GM21423 (cell line): ENCODE data around the gene PKDREJ.
A peak's percentile ranks its signal among the peaks of the same experiment; 100 is the strongest.

Source experiments
- ATAC-seq: cut with Tn5 transposase; IDR thresholded peaks from one replicate; pipeline ENCODE4 v1.9.1; 2021; ENCODE audit warnings: mild to moderate bottlenecking, moderate library complexity; ENCODE audit not compliant: unreplicated experiment

Gene PKDREJ

DNA sequence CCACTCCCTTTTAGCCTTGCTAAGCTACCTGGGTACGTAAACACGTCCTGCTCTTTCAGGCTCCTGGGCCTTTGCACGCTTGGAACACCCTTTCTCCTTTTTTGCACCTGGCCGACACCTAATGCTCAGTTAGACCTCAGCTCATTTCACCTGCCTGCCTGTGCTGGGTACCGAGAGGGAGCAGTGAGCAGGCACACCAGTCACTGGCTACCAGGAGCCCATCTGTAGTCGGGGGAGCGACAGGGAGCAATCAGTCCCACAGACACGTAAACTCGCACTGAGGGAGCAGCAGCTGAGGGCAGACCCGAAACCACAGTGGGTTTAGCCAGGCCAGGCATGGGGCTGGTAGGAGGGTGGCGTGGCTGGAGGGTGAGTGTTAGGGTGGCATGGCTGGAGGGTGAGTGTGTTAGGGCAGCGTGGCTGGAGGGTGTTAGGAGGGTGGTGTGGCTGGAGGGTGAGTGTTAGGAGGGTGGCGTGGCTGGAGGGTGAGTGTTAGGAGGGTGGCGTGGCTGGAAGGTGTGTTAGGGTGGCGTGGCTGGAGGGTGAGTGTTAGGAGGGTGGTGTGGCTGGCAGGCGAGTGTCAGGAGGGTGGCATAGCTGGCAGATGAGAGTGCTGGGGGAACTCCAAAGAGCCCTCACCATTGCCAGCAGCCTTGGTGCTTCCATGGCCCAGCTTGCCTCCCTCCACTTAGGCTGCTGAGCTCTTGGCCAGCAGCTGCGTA, 27.1 kb upstream of the PKDREJ start:
- ATAC-seq = no peak

DNA sequence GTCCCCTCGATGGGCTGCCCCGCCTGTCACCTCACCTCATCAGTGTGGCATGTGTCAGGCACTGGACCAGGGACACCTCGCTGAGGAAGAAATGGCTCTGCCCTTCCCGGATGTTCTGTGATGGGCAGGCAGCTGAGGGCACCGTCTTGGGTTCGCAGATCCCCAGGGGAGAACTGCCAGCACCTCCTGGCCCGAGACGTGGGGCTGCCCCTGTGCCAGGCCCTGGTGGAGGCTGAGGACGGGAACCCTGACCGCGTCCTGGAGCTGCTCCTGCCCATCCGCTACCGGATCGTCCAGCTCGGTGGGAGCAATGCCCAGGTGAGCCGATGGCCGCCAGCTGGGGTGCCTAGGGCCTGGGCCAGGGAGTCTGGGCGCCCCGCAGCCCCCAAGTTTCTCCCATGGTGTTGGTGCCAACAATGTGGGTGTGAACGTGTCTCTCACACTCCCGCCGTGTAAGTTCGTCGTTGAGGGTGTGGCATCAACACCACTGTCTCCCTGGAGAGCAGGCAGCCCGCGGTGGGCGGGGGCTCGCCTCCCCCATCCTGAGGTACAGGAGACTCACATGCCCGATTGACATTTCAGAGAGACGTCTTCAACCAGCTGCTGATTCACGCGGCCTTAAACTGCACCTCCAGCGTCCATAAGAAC, 26.2 kb upstream of the PKDREJ start:
- no peak for ATAC-seq

DNA sequence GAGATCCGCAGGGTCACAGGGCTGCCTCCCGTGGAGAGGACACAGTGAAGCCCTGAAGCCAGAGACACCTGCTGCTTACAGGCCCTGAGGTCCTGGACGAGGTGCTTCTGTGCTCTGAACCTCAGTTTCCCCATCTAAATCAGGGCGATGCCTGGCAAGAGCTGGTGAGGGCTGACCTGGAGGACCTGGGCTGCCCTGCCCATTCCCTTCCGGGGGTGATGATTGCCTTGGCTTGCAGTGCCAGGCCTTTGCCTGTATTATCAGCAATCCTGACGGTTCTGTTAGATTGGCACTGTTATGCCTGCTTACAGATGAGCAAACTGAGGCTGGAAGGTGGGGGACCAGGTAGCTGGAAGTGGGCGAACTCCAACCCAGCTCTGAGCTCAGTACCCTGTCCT, 25.7 kb upstream of the PKDREJ start:
- no peak for ATAC-seq

DNA sequence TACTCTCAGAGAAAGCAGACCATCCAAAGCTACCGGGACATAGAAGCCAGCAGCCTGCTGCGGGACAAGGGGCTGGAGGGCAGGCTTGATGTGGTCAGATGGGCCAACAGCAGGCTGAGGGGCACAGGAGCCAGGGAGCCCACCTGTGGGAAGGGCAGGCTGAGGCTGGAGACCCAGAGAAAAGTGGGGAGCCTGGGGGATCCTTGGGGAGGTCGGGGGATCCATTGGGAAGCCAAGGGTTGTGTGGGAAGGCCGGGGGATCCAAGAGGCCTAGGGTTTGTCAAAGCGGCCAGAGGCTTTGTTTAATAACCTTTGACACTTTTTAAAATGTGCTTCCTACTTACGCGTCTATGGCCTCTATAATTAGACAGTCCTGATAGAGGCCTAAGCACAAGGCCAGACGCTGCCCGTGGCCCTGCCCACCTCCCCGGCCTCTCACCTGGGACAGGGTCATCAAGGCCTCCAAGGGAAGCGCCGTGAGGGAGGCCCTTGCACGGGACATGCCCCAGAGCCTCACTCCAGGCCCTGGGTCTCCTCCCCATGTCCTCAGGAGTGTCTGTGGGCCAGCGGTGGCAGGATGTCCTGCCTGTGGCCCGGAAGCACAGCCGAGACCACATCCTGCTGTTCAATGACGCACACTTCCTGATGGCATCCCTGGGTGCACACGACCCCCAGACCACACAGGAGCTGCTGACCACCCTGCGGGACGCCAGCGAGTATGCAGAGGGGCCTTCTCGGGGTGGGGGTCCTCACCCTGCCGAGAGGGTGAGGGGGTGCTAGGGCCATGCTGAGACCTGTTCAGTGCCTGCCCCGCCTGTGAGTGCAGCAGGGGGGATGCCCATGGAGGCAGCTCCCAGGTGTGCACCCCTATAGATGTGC, 25.0 kb upstream of the PKDREJ start:
- peak; percentile 74 for ATAC-seq

DNA sequence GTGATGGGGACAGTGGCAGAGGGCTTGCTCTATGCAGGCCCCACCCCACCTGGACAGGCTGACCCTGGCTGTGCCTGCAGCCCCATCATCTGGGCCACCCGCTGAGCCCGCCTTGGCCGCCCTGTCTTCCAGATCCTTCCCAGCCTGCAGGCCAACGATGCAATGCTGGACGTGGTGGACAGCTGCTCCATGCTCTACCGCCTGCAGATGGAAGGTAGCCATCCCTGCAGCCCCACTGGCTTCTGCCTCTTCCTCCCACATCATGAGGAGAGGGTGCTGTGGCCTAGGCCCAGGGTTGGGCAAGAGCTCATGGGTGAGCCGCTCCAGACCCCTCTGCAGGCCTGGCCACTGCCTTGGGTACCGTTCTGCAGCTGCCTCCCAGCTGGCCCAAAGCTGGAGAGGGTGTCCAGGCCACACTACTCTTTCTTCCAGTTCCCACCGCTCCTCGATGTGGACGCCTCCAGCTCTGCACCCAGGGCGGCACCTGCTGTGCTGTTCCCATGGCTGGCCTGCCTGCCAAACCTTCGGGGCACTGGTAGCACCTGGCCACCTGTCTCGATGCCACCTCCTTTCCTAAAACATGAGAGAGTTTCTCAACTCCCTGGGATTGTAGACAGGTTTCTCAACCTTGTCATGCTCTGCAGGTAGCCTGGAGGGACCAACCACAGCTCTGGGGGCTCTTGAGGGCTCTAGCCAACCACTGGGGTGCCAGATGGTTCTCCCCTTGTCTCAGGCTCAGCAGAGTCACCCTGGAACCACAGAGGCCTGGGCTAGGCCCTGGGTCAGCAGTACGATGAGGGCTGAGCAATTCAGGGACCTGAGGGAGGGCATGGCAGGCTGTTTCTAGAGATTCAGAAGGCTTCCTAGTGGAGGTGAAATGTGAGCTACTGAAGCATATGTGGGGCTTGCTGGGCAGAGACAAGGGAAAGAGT, 24.1 kb upstream of the PKDREJ start:
- no peak for ATAC-seq

DNA sequence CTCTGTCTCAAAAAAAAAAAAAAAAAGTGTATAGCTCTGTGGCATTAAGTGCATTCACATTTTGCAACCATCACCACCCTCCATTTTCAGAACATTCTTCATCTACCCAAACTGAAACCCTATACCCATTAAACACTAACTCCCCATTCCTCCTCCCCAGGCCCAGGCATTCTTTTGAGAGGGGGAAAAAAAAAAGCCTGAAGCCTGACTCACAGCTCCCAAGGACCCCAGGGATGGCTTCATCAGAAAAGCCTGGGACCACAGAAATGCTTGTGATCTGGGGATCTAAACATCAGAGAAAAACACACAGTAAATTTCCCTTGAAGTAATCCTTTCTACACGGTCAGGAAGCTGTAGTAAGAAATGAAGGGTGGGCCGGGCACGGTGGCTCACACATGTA, 22.9 kb upstream of the PKDREJ start:
- no peak for ATAC-seq

DNA sequence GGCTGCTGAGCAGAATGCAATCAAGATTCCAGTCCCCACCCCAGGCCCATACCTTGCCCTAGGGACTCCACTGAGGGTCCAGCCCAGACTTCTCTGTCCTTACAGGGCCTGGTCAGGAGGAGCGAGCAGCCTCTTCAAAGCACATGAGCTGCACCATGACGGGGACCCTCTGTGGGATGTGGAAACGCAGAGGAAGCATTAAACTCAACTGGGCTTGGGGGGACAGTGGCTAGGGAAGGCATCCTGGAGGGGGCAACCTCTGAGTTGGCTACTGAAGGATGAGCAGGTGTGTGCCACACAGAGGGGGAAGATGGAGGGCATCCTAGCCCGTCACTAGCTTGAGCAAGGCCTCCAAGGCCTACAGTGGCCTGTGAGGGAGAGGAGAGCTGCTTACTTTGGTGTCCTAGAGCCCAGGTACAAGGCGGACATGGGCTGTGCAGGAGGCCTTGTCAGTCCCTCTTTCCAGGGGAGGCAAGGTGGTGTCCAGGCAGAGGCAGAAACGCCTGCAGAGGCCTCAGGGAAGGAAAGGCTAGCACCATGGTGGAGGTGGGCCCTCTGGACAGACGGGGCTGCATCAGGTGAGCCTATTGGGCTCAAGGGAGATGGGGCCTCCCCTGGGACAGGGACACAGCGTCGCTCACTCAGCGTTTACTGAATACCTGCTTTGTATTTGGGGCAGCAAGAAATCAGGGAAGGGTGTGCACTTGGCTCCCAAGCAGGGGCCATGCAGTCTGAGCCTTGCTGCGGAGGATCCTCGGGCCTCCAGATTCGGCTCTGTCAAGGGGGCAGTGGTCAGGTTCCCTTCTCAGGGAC, 18.9 kb upstream of the PKDREJ start:
- no peak for ATAC-seq

DNA sequence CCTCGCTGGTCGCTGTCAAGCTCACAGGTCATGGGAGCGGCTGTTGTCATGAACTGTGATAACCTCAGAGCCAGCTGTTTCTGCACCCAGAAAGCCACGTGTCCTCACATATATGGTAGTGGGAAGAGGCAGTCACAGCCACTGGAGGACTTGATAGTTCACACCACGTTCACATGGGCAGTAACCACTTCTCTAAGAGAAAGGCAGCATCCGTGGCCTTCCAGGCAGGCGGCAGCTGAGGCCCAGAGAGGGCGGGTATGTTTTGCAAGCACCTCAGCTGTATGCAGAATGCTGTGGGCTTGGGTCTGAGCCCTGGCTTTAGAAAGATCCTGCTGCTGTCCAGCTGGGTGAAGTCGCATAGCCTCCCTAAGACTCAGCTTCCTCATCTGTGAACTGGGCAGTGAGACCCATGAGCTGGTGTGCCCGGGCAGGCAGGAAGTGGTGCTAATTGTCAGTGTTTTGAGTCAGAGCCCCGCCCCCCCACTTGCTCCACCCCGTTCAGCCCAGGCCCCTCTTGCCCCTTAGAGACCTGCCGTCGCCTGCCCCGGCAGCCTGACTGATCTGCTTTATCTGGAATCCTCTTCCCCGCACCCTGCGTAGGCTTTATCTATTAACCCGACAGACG, 18.0 kb upstream of the PKDREJ start:
- ATAC-seq = no peak

DNA sequence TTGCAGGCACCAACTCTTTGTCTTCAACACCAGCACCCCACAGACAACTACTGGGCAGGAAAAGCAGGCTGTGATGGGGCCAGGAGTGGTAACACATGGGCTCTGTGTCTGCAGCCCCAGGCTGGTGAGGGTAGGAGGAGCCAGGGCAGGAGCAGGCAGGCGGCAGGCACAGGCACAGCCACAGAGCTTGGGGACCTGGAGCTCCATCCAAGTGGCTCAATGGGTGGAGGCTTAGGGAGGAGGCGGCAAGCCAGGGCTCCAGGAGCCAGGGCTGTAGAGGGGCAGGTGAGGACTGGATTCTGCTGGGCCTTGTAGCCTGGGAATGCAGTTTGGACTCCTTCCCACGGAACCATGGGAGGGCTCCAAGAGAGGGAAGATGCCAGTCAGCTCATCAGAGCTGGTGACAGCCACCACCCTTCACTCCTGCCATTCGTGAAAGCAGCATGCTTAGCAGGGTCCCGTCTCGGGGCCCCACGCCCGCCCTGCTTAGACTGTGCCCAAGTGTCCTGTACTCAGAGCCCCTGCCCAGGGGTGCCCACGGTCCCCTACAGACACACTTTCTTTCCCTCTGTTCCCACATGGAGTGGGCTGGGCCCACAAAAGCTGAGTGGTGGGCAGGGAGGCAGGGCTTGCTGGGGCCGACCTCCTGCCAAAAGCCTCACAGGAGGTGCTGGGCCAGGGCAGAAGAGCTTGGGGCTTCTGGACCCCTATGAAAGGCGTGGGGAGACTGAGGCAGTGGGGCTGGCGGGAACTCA, 17.1 kb upstream of the PKDREJ start:
- ATAC-seq = no peak

DNA sequence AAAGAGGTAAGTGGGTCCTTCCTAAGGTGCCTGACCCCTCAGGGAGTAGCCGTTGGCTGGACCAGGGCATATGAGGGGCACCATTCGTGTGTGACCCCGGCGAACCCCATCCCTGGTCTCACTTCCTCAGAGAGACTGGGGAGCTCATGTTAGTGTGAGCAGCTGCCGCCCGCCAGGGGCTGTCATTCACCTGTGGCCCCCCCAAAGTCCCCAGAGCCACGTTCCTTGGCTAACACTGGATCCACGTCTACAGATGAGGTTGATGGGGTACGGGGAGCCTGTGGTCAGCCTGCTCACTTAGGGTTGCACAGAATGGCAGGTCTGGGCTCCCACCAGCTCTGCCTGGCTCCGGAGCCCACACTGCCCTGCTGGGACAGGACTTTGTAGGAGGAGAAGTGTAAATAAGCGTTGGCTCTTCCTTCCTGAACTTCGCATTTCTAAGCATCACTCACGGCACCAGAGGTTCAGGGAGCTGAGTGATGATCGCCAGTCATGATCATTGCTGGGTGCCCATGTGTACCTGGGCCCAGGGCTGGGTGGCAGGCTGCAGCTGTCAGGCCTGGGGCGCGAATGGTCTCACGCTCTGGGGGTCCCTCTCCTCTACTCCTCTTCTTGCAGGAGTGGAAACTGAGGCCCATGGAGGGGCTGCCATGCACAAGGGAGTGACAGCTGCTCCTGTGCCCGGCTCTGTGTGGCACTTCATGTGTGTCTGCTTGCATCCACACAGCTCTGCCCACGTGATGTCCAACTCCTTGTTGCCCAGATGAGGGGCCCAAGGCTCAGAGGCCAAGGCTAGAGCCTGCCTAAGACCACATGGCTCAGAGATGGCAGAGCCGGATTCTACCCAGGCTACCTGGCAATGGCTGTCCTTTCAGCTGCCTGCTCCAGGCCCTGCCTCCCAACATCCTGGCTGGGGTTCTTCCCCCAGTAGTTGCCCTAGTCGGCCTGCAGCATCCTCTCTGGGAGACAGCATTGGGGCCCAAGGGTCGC, 15.8 kb upstream of the PKDREJ start:
- no peak for ATAC-seq

- no peak for ATAC-seq
Observed at GRCh38 chr22:46276563-46276962, 13.4 kb upstream of the PKDREJ start.

- ATAC-seq = no peak
Observed at GRCh38 chr22:46275455-46276122, 12.4 kb upstream of the PKDREJ start.

DNA sequence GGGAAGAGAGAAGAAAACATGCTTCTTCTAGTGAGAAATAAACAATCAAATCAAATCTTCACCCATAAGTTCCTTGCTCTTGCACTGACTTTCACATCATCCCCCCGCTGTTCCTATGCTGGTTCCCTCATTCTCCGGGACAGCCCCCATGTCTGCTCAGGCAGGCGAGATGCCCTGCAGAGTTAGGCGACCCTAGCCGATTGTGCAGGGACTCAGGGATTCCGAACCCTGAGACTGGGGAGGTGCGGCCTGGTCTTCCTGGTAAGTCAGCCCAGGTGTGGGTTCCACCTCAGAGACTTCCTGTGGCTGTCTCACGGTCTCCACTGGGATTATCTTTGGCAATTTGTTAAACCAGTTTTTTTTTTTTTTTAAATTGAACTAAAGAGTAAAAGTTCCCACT, 11.2 kb upstream of the PKDREJ start:
- ATAC-seq = no peak

GRCh38 chr22:46273432-46274148, 10.4 kb upstream of the PKDREJ start:
- no peak for ATAC-seq

- ATAC-seq = no peak
Observed at GRCh38 chr22:46272762-46273431, 9.8 kb upstream of the PKDREJ start.

DNA sequence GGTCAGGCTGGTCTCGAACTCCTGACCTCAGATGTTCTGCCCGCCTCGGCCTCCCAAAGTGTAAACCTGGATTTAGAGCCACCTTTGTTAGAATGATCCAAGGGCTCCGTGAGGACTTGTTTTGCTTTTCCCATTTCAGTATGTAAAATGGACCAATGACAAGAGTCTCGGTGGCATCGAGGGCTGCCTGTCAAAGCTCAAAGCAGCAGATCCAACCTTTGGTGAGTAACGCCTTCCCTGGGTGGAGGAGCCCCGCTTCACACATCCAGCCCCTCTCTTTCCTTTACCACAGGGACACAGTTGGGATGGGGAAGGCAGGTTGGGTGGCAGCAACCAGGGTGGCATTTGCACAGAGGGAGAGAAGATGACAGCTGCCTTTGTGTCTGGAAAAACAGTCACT, 9.1 kb upstream of the PKDREJ start:
- ATAC-seq = no peak
